Endothelial cell of umbilical vein (primary cell): ENCODE measurements around the gene PIMREG. TPM values are rescaled to one million over a fixed set of nuclear protein-coding genes. Genes with fewer than 3 reads are reported as not detected.

Experiments
- BruUV-seq: library from RNA; stranded (reverse); fragments of 400-500 nt; replicated peaks from 2 replicates; lab custom pipeline; 2021; lab: Mats Ljungman, UMichigan
- CTCF ChIA-PET: fragments of 300-600, 350-600 bp; sonication (Branson Sonifier 250); formaldehyde crosslinking; loops from one replicate; lab custom pipeline; 2021; ENCODE audit warnings: antibody characterized with exemption, inconsistent platforms; lab: Charles Lee
- POLR2A ChIA-PET: fragments of 300-600, 350-600 bp; sonication (Branson Sonifier 250); formaldehyde crosslinking; loops from one replicate; lab custom pipeline; 2021; ENCODE audit warnings: antibody characterized with exemption, inconsistent platforms; lab: Charles Lee
- DNase-seq: peaks from one replicate; pipeline ENCODE4 v3.0.0-alpha.2; 2011; ENCODE audit warnings: low read depth, low spot score
- FAIRE-seq: peaks from 2 replicates; lab custom pipeline; 2011; peaks lifted over from hg19 to GRCh38; lab: Jason Lieb, UNC
- H2AFZ ChIP-seq: 2 replicates; pipeline ENCODE4 v1.6.0; 2012; ENCODE audit warnings: low read depth, low read length, control low read depth, inconsistent platforms
- H3K27ac ChIP-seq: 2 replicates; pipeline ENCODE4 v1.5.1; 2011; ENCODE audit warnings: low read depth, mild to moderate bottlenecking, control low read depth, low read length, moderate library complexity; ENCODE audit not compliant: insufficient read depth
- H3K27me3 ChIP-seq, 2 experiments: 2 replicates each; pipeline versions ENCODE4 v1.6.0 to v1.6.1; 2011; ENCODE audit warnings: low read length in 2 of 2, mixed read lengths in 1 of 2; ENCODE audit not compliant: control insufficient read depth in 2 of 2, insufficient read depth in 2 of 2
- H3K36me3 ChIP-seq, 2 experiments: 2 replicates in 1 of 2; 3 replicates in 1 of 2; pipeline ENCODE4 v1.5.1; 2011; ENCODE audit warnings: low read length in 2 of 2, mild to moderate bottlenecking in 1 of 2, moderate library complexity in 1 of 2; ENCODE audit not compliant: control insufficient read depth in 2 of 2, insufficient read depth in 2 of 2; ENCODE audit errors: extremely low read depth in 1 of 2
- H3K4me1 ChIP-seq: 3 replicates; pipeline ENCODE4 v1.5.1; 2011; ENCODE audit warnings: mild to moderate bottlenecking, low read length; ENCODE audit not compliant: control insufficient read depth, insufficient read depth; ENCODE audit errors: extremely low read depth
- H3K4me2 ChIP-seq: 2 replicates; pipeline ENCODE4 v1.6.1; 2011; ENCODE audit warnings: low read length, control low read depth, mixed read lengths; ENCODE audit not compliant: insufficient read depth
- H3K4me3 ChIP-seq, 3 experiments: fragments of 200-600 bp in 1 of 3; sonication (generic), shearing (Covaris generic) in 1 of 3; replicated peaks in 1 of 3; 2 replicates each; pipeline ENCODE4 v1.5.1; 2011 to 2016; ENCODE audit warnings: control low read depth in 3 of 3, low read length in 3 of 3, mild to moderate bottlenecking in 2 of 3, inconsistent platforms in 1 of 3, low read depth in 1 of 3, moderate library complexity in 1 of 3; ENCODE audit not compliant: insufficient read depth in 1 of 3
- H3K79me2 ChIP-seq: 2 replicates; pipeline ENCODE4 v1.6.0; 2012; ENCODE audit warnings: low read length, inconsistent platforms; ENCODE audit not compliant: control insufficient read depth, insufficient read depth
- H3K9ac ChIP-seq: replicated peaks from 2 replicates; pipeline ENCODE3; 2011; ENCODE audit warnings: low read length, control low read depth; ENCODE audit not compliant: insufficient read depth; ENCODE audit errors: extremely low read depth
- H3K9me1 ChIP-seq: replicated peaks from 3 replicates; pipeline ENCODE4 v1.6.0; 2011; ENCODE audit warnings: mild to moderate bottlenecking, low read length; ENCODE audit not compliant: control insufficient read depth, insufficient read depth; ENCODE audit errors: extremely low read depth
- H3K9me3 ChIP-seq: replicated peaks from 2 replicates; pipeline ENCODE4 v1.5.1; 2012; ENCODE audit warnings: low read length, inconsistent platforms; ENCODE audit not compliant: control insufficient read depth, insufficient read depth
- H4K20me1 ChIP-seq: replicated peaks from 2 replicates; pipeline ENCODE3; 2011; ENCODE audit warnings: mild to moderate bottlenecking, low read length; ENCODE audit not compliant: control insufficient read depth, insufficient read depth; ENCODE audit errors: extremely low read depth
- EZH2 ChIP-seq: IDR thresholded peaks from 2 replicates; pipeline ENCODE4 v1.6.1; 2012; ENCODE audit warnings: borderline replicate concordance, low read depth, mild to moderate bottlenecking, moderate library complexity, low read length, inconsistent platforms; ENCODE audit not compliant: severe bottlenecking
- FOS ChIP-seq: IDR thresholded peaks from 2 replicates; pipeline ENCODE4 v1.6.1; 2011; ENCODE audit warnings: mild to moderate bottlenecking, low read length, moderate library complexity, borderline replicate concordance; ENCODE audit not compliant: insufficient read depth
- GATA2 ChIP-seq: IDR thresholded peaks from 2 replicates; pipeline ENCODE4 v1.7.0; 2011; ENCODE audit warnings: low read depth, mild to moderate bottlenecking, moderate library complexity, mixed read lengths, low read length; ENCODE audit not compliant: insufficient read length, insufficient read depth
- JUN ChIP-seq: IDR thresholded peaks from 2 replicates; pipeline ENCODE4 v1.6.1; 2011; ENCODE audit warnings: borderline replicate concordance, low read depth; ENCODE audit not compliant: insufficient read length, insufficient read depth
- MYC ChIP-seq: IDR thresholded peaks from one replicate; pipeline ENCODE4 v1.6.1; 2011; ENCODE audit warnings: mild to moderate bottlenecking, low read depth, low read length
- POLR2A ChIP-seq: IDR thresholded peaks from 2 replicates; pipeline ENCODE4 v1.6.1; 2012; ENCODE audit warnings: low read depth, mild to moderate bottlenecking, control low read depth, low read length
- POLR2AphosphoS5 ChIP-seq: IDR thresholded peaks from 2 replicates; pipeline ENCODE4 v1.6.1; 2012; ENCODE audit warnings: low read depth, mild to moderate bottlenecking, control low read depth, low read length, moderate library complexity; ENCODE audit not compliant: insufficient read depth
- dilution Hi-C: fragments of 300-500 bp; cut with MboI; formaldehyde crosslinking; loops from one replicate; pipeline ENCODE4 v1.15.0; 2019; ENCODE audit warnings: low sequenced_read_pairs; ENCODE audit not compliant: extremely low pct_ligation_motif_present
- intact Hi-C: fragments of 100-400 bp; cut with micrococcal nuclease; formaldehyde crosslinking; loops from one replicate; pipeline ENCODE4 v1.10.0; 2022
- polyA plus RNA-seq, 4 experiments: library from polyadenylated mRNA; depleted of rRNA in 3 of 4; stranded (reverse) in 3 of 4; unstranded in 1 of 4; fragments of >200 nt; gene quantifications; 2 replicates each; pipeline versions ENCODE4 v1.2.1 to v1.2.3, GENCODE V29; 2011 to 2012; ENCODE audit warnings: missing spikeins in 1 of 4
- total RNA-seq: library from RNA; stranded (reverse); gene quantifications from 2 replicates; pipeline ENCODE4 v1.2.3, GENCODE V29; 2021
- TF ChIP-seq, protein P1 (sequence below), 2 donors: IDR thresholded peaks; 1 replicate in 1 of 2; 2 replicates in 1 of 2; pipeline ENCODE4 v1.5.1; 2011; ENCODE audit warnings: low read length in 2 of 2, mild to moderate bottlenecking in 2 of 2, moderate library complexity in 2 of 2, control low read depth in 1 of 2, inconsistent platforms in 1 of 2, low read depth in 1 of 2; ENCODE audit not compliant: insufficient read depth in 1 of 2; ENCODE audit errors: extremely low read depth in 1 of 2
- TF ChIP-seq, protein P2 (sequence below): IDR thresholded peaks from 2 replicates; pipeline ENCODE4 v1.6.1; 2011; ENCODE audit not compliant: insufficient read depth, insufficient read length

The PIMREG gene
- total and polyA plus RNA-seq, 2 donors (not counting 3 experiments of a cell fraction or from before 2014, with no cell fraction given) = 26.3 to 37.7 TPM

DNA sequence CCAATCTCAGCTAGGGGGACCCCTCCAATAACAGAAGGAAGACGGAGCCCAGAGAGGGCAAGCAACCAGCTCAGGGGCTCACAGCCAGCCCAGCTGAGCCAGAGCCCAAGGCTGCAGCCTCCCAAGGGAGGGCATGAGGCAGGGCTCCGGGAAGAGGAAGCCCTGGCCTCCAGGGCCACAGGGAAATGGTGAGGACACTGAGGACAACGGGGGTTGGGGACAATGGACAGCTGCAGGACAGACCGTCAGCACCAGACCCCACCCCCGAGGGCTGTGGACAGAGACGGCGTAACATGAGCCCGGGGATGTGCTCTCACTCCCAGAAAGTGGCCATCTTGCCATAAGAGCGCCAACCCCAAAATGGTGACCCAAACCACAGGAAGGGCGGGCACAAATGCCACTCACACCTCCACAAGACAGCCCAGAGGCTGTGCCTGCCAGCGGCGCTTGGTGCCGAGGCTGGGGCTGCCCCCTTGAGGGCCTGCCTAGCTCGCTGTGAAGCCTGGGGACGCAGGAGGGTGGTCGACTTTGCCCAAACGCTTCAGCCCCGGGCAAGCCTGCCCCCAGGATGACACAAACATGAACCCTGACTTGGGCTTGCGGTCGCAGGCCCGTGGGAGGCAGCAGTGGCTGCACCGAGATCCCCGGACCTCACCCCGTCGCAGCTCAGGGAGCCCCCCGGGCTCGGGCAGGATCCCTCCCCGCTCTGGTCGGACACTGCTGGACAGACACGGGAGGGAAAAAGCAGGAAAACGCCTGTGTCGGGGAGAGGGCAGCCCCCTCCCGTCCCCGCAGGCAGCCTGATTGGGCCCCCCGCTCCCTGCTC lies 10.5 kb downstream of the PIMREG start:
- Histone ChIP-seq H3K79me2 (no peaks in the 10 kb centered on the region), H2AFZ (peak overlapping the region; percentile 21), H3K9me3 (no peaks in the 10 kb centered on the region), H3K4me3 (no peak overlapping the region), H3K4me2 (no peak overlapping the region), H3K27me3 (peaks cover 0 to 3% of the 10 kb centered on the region in 2 experiments), H3K27ac (no peak overlapping the region), H4K20me1 (no peaks in the 10 kb centered on the region), H3K9ac (no peak overlapping the region), H3K9me1 (no peaks in the 10 kb centered on the region), H3K4me1 (peaks cover 20% of the 10 kb centered on the region), H3K36me3 (no peaks in the 10 kb centered on the region)
- ChIA-PET CTCF (interaction anchor here (1.2 to 1.9 kb wide), 2 partner anchors 18 to 19 kb away, joined by 4 to 6 read pairs; no protein-coding TSS in a partner anchor), POLR2A (no interaction called here)
- FAIRE-seq (no peak), DNase-seq (no peak)
- dilution Hi-C loops = no loop called here
- no TSS peak for BruUV-seq
- TF ChIP-seq EZH2 (no peak), GATA2 (no peak), POLR2A (no peak), MYC (no peak), POLR2AphosphoS5 (no peak), JUN (no peak), FOS (no peak)
- TF ChIP-seq, protein P1, sequence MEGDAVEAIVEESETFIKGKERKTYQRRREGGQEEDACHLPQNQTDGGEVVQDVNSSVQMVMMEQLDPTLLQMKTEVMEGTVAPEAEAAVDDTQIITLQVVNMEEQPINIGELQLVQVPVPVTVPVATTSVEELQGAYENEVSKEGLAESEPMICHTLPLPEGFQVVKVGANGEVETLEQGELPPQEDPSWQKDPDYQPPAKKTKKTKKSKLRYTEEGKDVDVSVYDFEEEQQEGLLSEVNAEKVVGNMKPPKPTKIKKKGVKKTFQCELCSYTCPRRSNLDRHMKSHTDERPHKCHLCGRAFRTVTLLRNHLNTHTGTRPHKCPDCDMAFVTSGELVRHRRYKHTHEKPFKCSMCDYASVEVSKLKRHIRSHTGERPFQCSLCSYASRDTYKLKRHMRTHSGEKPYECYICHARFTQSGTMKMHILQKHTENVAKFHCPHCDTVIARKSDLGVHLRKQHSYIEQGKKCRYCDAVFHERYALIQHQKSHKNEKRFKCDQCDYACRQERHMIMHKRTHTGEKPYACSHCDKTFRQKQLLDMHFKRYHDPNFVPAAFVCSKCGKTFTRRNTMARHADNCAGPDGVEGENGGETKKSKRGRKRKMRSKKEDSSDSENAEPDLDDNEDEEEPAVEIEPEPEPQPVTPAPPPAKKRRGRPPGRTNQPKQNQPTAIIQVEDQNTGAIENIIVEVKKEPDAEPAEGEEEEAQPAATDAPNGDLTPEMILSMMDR (IDR thresholded peaks at IDR 0.05; ENCODE audit: extremely low read depth in 1 of 2, insufficient read depth in 1 of 2, low read depth in 1 of 2, low read length in 2 of 2) = no peak
- TF ChIP-seq, protein P2, sequence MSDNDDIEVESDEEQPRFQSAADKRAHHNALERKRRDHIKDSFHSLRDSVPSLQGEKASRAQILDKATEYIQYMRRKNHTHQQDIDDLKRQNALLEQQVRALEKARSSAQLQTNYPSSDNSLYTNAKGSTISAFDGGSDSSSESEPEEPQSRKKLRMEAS = no peak
- intact Hi-C loops = no loop called here
